ENCODE measurements around the gene GNG10. TPM values are rescaled to one million over a fixed set of nuclear protein-coding genes. Genes with fewer than 3 reads are reported as not detected.
A peak's percentile ranks its signal among the peaks of the same experiment; 100 is the strongest.

Gene GNG10
- total RNA-seq, 4 donors from 2014 or later: 98.4 to 120 (median 104) TPM

- no peak for ATAC-seq (ENCODE audit: low FRiP score)
- no peak for DNase-seq (ENCODE audit: low spot score)
- TF ChIP-seq CTCF (IDR thresholded peaks at IDR 0.05): no peak
These were observed 12.4 kb upstream of the GNG10 start for GRCh38 chr9:111649016-111649415.

DNA sequence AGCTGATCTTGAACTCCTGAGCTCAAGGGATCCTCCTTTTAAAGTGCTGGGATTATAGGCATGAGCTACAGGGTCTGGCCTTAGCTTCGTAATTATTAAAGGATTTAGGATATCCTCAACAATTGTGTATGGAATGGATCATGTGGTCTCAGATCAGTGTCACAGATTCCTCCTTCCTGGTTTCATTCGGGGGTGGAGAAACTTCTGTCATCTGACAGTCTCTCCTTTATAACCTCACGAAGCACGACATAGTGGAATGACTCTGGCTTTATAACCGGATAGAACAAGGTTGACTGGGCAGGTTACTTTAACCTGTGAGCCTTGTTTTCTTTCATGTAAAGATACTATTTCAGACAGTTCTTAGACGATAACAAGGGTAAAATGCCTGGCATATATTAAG lies 4.4 kb upstream of the GNG10 start:
- ATAC-seq (ENCODE audit: low FRiP score): no peak
- TF ChIP-seq CTCF (IDR thresholded peaks at IDR 0.05): no peak
- DNase-seq (ENCODE audit: low spot score): no peak

GRCh38 chr9:111658943-111659342 lies 2.5 kb upstream of the GNG10 start:
- DNase-seq (ENCODE audit: low spot score) (no peak), ATAC-seq (ENCODE audit: low FRiP score) (no peak)
- no peak for TF ChIP-seq CTCF (IDR thresholded peaks at IDR 0.05)

DNA sequence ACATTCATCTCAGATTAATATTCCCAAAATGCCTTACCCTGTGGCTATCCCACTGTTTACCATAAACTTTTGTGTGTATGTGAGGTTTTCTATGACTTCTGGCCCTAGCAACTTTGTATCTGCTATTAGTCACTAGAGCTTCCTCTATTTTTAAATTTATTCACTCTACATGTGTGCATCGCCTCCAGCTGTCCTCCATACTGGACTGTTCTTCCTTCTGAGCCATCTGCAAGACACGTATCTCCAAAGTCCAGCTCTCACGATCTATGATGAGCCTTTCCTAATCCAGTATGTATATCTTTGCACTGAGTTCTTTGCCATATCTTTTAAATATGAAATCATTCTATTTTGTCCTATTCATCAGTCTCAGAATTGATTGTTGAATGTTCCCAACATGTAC lies 1.7 kb upstream of the GNG10 start:
- ATAC-seq (ENCODE audit: low FRiP score) (no peak), DNase-seq (ENCODE audit: low spot score) (no peak)
- no peak for TF ChIP-seq CTCF (IDR thresholded peaks at IDR 0.05)

DNA sequence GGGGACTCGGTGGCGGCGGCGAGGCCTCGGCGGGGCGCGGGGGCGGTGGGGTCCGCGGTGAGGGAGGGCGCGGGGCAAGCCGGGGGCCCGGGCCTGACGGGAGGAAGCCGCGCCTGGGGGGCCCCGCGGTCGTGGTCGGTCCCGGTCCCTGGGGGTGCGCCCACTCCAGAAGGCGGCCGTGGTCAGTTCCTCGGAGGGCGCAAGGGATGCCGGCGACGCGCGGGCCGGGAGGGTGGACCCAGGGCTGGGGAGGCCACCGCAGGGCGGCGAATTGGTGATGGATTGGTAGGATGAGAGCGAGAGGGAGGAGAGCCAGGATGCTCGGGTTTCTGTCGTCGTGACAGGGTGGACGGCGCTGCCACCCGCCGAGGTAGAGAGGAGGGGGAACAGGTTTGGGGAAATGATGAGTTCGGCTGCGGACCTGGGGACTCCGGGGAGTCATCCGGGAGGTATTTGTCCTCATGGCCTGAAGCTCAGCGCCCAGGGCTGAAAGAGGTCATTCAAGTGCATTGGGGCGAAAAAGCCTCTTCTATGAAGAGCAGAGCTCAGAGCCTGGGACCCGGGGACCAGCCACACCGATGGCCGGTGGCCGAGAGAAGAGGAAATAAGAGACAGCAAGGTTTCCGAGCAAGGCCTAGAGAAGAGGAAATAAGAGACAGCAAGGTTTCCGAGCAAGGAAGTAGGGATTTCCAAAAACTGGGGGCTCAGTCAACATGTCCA lies 557 bp downstream of the GNG10 start:
- DNase-seq (ENCODE audit: low spot score) (no peak), ATAC-seq (ENCODE audit: low FRiP score) (peak; percentile 58)
- TF ChIP-seq CTCF (IDR thresholded peaks at IDR 0.05): no peak

DNA sequence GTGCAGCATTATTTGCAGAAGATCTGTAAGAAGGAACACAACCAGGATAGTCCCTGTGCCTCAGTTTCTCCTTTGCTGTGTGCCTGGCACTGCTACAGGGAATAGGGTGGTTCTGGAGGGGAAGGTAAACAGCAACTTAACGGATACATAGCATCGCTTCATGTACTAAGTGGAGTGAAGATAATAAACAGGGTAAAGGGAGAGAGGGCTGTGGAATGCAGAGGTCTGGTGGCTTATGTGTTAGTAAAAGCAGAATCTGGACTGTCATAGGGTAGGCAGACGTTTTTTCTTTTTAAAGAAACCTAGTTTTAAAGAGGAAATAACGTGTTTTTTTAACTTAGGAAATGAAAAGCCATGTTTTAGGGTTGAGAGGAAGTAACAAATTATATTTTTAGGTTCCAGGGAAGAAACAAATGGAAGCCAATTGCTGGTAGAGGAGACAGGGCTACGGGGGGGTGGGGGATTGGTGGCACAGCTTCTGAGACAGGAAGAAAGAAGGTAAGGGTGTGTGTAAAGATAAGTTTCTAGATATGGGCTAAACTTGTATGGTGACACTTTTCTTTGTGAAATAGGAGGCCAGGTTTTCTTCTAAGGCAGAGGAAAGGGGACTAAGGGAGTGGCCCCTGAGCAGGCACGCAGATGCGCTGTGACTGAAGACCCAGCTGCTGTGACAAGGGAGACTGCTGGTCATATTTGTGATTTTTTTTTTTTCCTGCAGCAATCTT lies 1.3 kb downstream of the GNG10 start:
- no peak for ATAC-seq (ENCODE audit: low FRiP score)
- no peak for TF ChIP-seq CTCF (IDR thresholded peaks at IDR 0.05)

More for the DNA sequence above, 1.3 kb downstream of the GNG10 start:
- DNase-seq (ENCODE audit: low spot score): no peak

Data from omental fat pad (tissue), 4 donors.